GM23338 (cell line): ENCODE results near the gene TENM3. TPM values are rescaled to one million over a fixed set of nuclear protein-coding genes. Genes with fewer than 3 reads are reported as not detected.

Source experiments
- ATAC-seq: fragments of 200-7000 bp; cut with Tn5 transposase; 3 replicates; pipeline ENCODE4 v1.9.1; 2020
- DNase-seq: peaks from one replicate; pipeline ENCODE4 v3.0.0-alpha.2; 2015; ENCODE audit warnings: low spot score
- H2AFZ ChIP-seq: fragments of 200-600 bp; sonication (generic); 2 replicates; pipeline ENCODE4 v1.8.0; 2016; ENCODE audit warnings: antibody characterized with exemption, mild to moderate bottlenecking, moderate library complexity
- H3F3A ChIP-seq: fragments of 200-600 bp; sonication (generic); replicated peaks from 2 replicates; pipeline ENCODE4 v1.8.0; 2017; ENCODE audit warnings: antibody characterized with exemption, mixed run types, low read depth
- H3K27ac ChIP-seq: fragments of 200-600 bp; sonication (generic); 2 replicates; pipeline ENCODE4 v1.6.1; 2016; ENCODE audit warnings: low read depth
- H3K27me3 ChIP-seq: fragments of 200-600 bp; sonication (generic); 2 replicates; pipeline ENCODE4 v1.8.0; 2016; ENCODE audit warnings: mild to moderate bottlenecking, mixed run types, moderate library complexity; ENCODE audit not compliant: insufficient read depth
- H3K36me3 ChIP-seq: fragments of 200-600 bp; sonication (generic); 2 replicates; pipeline ENCODE4 v1.8.0; 2016; ENCODE audit warnings: mild to moderate bottlenecking; ENCODE audit not compliant: insufficient read depth
- H3K4me1 ChIP-seq: fragments of 200-600 bp; sonication (generic); 2 replicates; pipeline ENCODE4 v1.8.0; 2016; ENCODE audit warnings: mild to moderate bottlenecking, moderate library complexity; ENCODE audit not compliant: insufficient read depth
- H3K4me2 ChIP-seq: fragments of 200-600 bp; sonication (generic); 2 replicates; pipeline ENCODE4 v1.7.1; 2017; ENCODE audit warnings: mixed run types
- H3K4me3 ChIP-seq: fragments of 200-600 bp; sonication (generic); 2 replicates; pipeline ENCODE4 v1.6.1; 2016; ENCODE audit warnings: mixed run types
- H3K79me2 ChIP-seq: fragments of 200-600 bp; sonication (generic); replicated peaks from 2 replicates; pipeline ENCODE4 v1.8.0; 2017; ENCODE audit warnings: mild to moderate bottlenecking; ENCODE audit not compliant: insufficient read depth
- H3K9me2 ChIP-seq: fragments of 200-600 bp; sonication (generic); 2 replicates; pipeline ENCODE4 v1.8.0; 2017; ENCODE audit not compliant: insufficient read depth
- H4K20me1 ChIP-seq: fragments of 200-600 bp; sonication (generic); replicated peaks from 2 replicates; pipeline ENCODE4 v1.8.0; 2017; ENCODE audit warnings: mild to moderate bottlenecking; ENCODE audit not compliant: insufficient read depth
- H3K27ac Mint-ChIP-seq: 2 replicates; pipeline ENCODE4 v1.8.0; 2020; ENCODE audit warnings: inconsistent platforms, mild to moderate bottlenecking, moderate library complexity, mixed read lengths
- H3K27me3 Mint-ChIP-seq: 3 replicates; pipeline ENCODE4 v1.8.0; 2022; ENCODE audit warnings: low read depth, mild to moderate bottlenecking, moderate library complexity, mixed read lengths, inconsistent platforms; ENCODE audit not compliant: insufficient read depth, poor library complexity
- H3K36me3 Mint-ChIP-seq: 3 replicates; pipeline ENCODE4 v1.8.0; 2021; ENCODE audit warnings: low read depth, mild to moderate bottlenecking, inconsistent platforms, moderate library complexity, mixed read lengths
- H3K4me1 Mint-ChIP-seq: 3 replicates; pipeline ENCODE4 v1.8.0; 2020; ENCODE audit warnings: mild to moderate bottlenecking, inconsistent platforms, mixed read lengths
- H3K4me3 Mint-ChIP-seq: 3 replicates; pipeline ENCODE4 v1.8.0; 2021; ENCODE audit warnings: moderate library complexity, mild to moderate bottlenecking, inconsistent platforms, mixed read lengths
- H3K9me3 Mint-ChIP-seq: 3 replicates; pipeline ENCODE4 v1.8.0; 2020; ENCODE audit warnings: moderate library complexity, mild to moderate bottlenecking, inconsistent platforms, mixed read lengths
- CREB1 ChIP-seq: fragments of 250-450 bp; sonication (Bioruptor Pico); IDR thresholded peaks from 2 replicates; pipeline ENCODE4 v1.5.0; 2020; ENCODE audit warnings: low read depth, mild to moderate bottlenecking, moderate library complexity
- CTCF ChIP-seq, 2 experiments: fragments of 200-600 bp in 1 of 2; sonication (generic) in 1 of 2; conservative IDR thresholded peaks; 2 replicates each; pipeline versions ENCODE4 v1.5.1 to v1.6.1; 2016 to 2017; ENCODE audit warnings: antibody characterized with exemption in 2 of 2, low read depth in 2 of 2, mild to moderate bottlenecking in 2 of 2, moderate library complexity in 1 of 2
- EZH2 ChIP-seq: fragments of 200-600 bp; sonication (generic); IDR thresholded peaks from one replicate; pipeline ENCODE4 v1.8.0; 2017; ENCODE audit warnings: antibody characterized with exemption, mild to moderate bottlenecking, low read depth; ENCODE audit not compliant: unreplicated experiment
- EZH2phosphoT487 ChIP-seq: fragments of 200-600 bp; sonication (generic); IDR thresholded peaks from one replicate; pipeline ENCODE4 v1.8.1; 2018; ENCODE audit warnings: antibody characterized with exemption; ENCODE audit not compliant: unreplicated experiment
- JUNB ChIP-seq: IDR thresholded peaks from one replicate; pipeline ENCODE4 v1.6.1; 2016; ENCODE audit warnings: antibody characterized with exemption; ENCODE audit not compliant: unreplicated experiment
- NANOG ChIP-seq: IDR thresholded peaks from 2 replicates; pipeline ENCODE4 v1.6.1; 2016; ENCODE audit warnings: antibody characterized with exemption, borderline replicate concordance
- POLR2AphosphoS5 ChIP-seq: IDR thresholded peaks from 2 replicates; pipeline ENCODE4 v1.6.1; 2016; ENCODE audit warnings: antibody characterized with exemption, low read depth
- REST ChIP-seq: IDR thresholded peaks from one replicate; pipeline ENCODE4 v1.6.1; 2018; ENCODE audit warnings: antibody characterized with exemption; ENCODE audit not compliant: unreplicated experiment
- STAT1 ChIP-seq: IDR thresholded peaks from one replicate; pipeline ENCODE4 v1.6.1; 2016; ENCODE audit warnings: antibody characterized with exemption; ENCODE audit not compliant: unreplicated experiment
- ZNF114 ChIP-seq: fragments of 250-450 bp; sonication (Bioruptor Pico); IDR thresholded peaks from 2 replicates; pipeline ENCODE4 v1.5.0; 2020; ENCODE audit warnings: mild to moderate bottlenecking, moderate library complexity
- ZNF331 ChIP-seq: fragments of 250-450 bp; sonication (Bioruptor Pico); IDR thresholded peaks from 2 replicates; pipeline ENCODE4 v1.5.0; 2020; ENCODE audit warnings: low read depth, mild to moderate bottlenecking, moderate library complexity
- ZNF462 ChIP-seq: fragments of 250-450 bp; sonication (Bioruptor Pico); IDR thresholded peaks from 2 replicates; pipeline ENCODE4 v1.5.0; 2020; ENCODE audit warnings: mild to moderate bottlenecking, moderate library complexity
- polyA plus RNA-seq: library from polyadenylated mRNA; unstranded; fragments of >200 nt; fragmentation: Nextera tagmentation; extraction: Ambion mirVana; gene quantifications from 2 replicates; pipeline ENCODE4 v1.2.1, GENCODE V29; 2016
- total RNA-seq: library from RNA; depleted of rRNA; stranded (reverse); fragments of >200 nt; shearing (Covaris generic); gene quantifications from 2 replicates; pipeline ENCODE4 v1.2.3, GENCODE V29; 2014

TENM3 gene
- total and polyA plus RNA-seq, 2 experiments from 2014 or later = 22.2 to 128 TPM

GRCh38 chr4:182350041-182350440 is 106.8 kb downstream of the TENM3 start:
- H3K4me1 Mint-ChIP-seq = peaks cover 33% of the 10 kb centered on the region
- Histone ChIP-seq H3K36me3 (no peaks in the 10 kb centered on the region), H4K20me1 (no peaks in the 10 kb centered on the region), H3F3A (no peaks in the 10 kb centered on the region), H3K27ac (no peak overlapping the region), H3K9me2 (no peaks in the 10 kb centered on the region), H3K27me3 (no peaks in the 10 kb centered on the region), H3K79me2 (no peaks in the 10 kb centered on the region), H2AFZ (no peak overlapping the region), H3K4me3 (no peak overlapping the region), H3K4me2 (no peak overlapping the region), H3K4me1 (peaks cover 8% of the 10 kb centered on the region)
- no peaks in the 10 kb centered on the region for H3K36me3 Mint-ChIP-seq
- DNase-seq (no peak), ATAC-seq (no peak)
- H3K27me3 Mint-ChIP-seq = peaks cover 1% of the 10 kb centered on the region
- H3K9me3 Mint-ChIP-seq = no peaks in the 10 kb centered on the region
- H3K27ac Mint-ChIP-seq = no peak overlapping the region
- H3K4me3 Mint-ChIP-seq = no peak overlapping the region
- no peak for TF ChIP-seq EZH2
- no peak for TF ChIP-seq NANOG
- no peak for TF ChIP-seq EZH2phosphoT487
- TF ChIP-seq JUNB = no peak
- no peak for TF ChIP-seq REST
- no peak for TF ChIP-seq STAT1
- TF ChIP-seq CREB1 = no peak
- no peak for TF ChIP-seq CTCF (conservative IDR thresholded peaks at IDR 0.05; ENCODE audit: low read depth in 2 of 2)
- TF ChIP-seq ZNF114 = no peak
- TF ChIP-seq ZNF331 (CRISPR knock-in tag) = no peak
- no peak for TF ChIP-seq POLR2AphosphoS5
- TF ChIP-seq ZNF462 = no peak
